Thoracic aorta (tissue), 2 donors: ENCODE data around the gene TCF15. TPM values are rescaled to one million over a fixed set of nuclear protein-coding genes. Genes with fewer than 3 reads are reported as not detected.

Experiments used
- ATAC-seq: fragments of 150-250 bp; one replicate; pipeline ENCODE4 v1.8.0; 2017; ENCODE audit warnings: low read depth; ENCODE audit not compliant: insufficient number of reproducible peaks, low FRiP score
- DNase-seq: peaks from one replicate; pipeline ENCODE4 v3.0.0-alpha.2; 2020; ENCODE audit warnings: low spot score
- H3K27ac ChIP-seq, 2 donors: fragments of 200-600 bp; sonication (generic); 1 replicate in 1 of 2; 2 replicates in 1 of 2; pipeline ENCODE4 v1.5.1; 2016; ENCODE audit warnings: mild to moderate bottlenecking in 2 of 2, moderate library complexity in 2 of 2
- H3K27me3 ChIP-seq: fragments of 200-600 bp; sonication (generic); replicated peaks from 2 replicates; pipeline ENCODE4 v1.6.0; 2016; ENCODE audit warnings: mild to moderate bottlenecking; ENCODE audit not compliant: insufficient read depth
- H3K36me3 ChIP-seq: fragments of 200-600 bp; sonication (generic); one replicate; pipeline ENCODE4 v1.5.1; 2016
- H3K4me1 ChIP-seq, 2 donors: fragments of 200-600 bp; sonication (generic); 1 replicate in 1 of 2; 2 replicates in 1 of 2; pipeline versions ENCODE4 v1.5.1 to v1.6.0; 2016; ENCODE audit warnings: low read depth in 2 of 2, mild to moderate bottlenecking in 1 of 2; ENCODE audit not compliant: control insufficient read depth in 1 of 2
- H3K4me3 ChIP-seq: fragments of 200-600 bp; sonication (generic); 2 replicates; pipeline ENCODE4 v1.5.1; 2016; ENCODE audit warnings: mild to moderate bottlenecking
- H3K9me3 ChIP-seq: fragments of 200-600 bp; sonication (generic); 2 replicates; pipeline ENCODE4 v1.5.1; 2016
- CTCF ChIP-seq: fragments of 200-600 bp; sonication (generic); IDR thresholded peaks from one replicate; pipeline ENCODE4 v1.5.1; 2019; ENCODE audit warnings: antibody characterized with exemption
- total RNA-seq, 2 donors: library from RNA; depleted of rRNA; stranded (reverse); fragments of >200 nt; gene quantifications; one replicate each; pipeline versions ENCODE4 v1.1.0 to v1.2.3, GENCODE V29; 2016

Gene TCF15
- total RNA-seq, 2 donors from 2014 or later = not detected

DNA sequence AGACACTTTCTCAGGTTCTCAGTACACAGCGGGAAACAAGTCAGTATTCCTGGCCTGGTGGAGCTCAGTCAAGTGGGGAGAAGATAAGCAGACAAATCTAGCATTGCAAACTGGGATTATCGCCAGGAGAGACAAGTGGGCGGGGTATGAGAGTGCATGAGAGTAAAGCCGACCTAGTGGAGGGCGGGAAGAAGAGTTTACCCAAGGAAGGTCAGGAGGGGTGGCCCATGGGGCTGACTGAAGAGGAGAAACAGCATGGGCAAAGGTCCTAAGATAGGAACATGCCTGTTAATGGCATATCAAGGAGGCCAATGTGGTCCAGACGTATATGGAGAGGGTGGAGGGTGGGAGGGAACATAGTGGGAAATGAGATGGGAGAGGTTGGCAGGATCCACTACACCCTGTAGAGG lies 54.1 kb downstream of the TCF15 start:
- no peak overlapping the region for H3K27ac ChIP-seq
- no peak for TF ChIP-seq CTCF
- H3K4me3 ChIP-seq = no peak overlapping the region
- H3K4me1 ChIP-seq = no peaks in the 10 kb centered on the region
- no peaks in the 10 kb centered on the region for H3K9me3 ChIP-seq
- H3K36me3 ChIP-seq = no peaks in the 10 kb centered on the region
- no peak for DNase-seq
- ATAC-seq = no peak
- H3K27me3 ChIP-seq = no peaks in the 10 kb centered on the region

Other genes starting within 250 kb of the TCF15 start
- gene TRIB3, start 229.5 kb downstream of the TCF15 start, total RNA-seq = 1 to 10 TPM; 2.7 to 5.0 TPM
- 100 to 1,000 TPM in 1 of 2 donors, 10 to 100 TPM in 1; 84.0 to 102 TPM for gene RBCK1, start 202.0 kb downstream of the TCF15 start, total RNA-seq
- gene TBC1D20, start 147.8 kb downstream of the TCF15 start, total RNA-seq = 10 to 100 TPM; 33.8 to 40.0 TPM
- 10 to 100 TPM; 83.9 to 90.7 TPM for gene CSNK2A1, start 66.5 kb downstream of the TCF15 start, total RNA-seq
- 10 to 100 TPM; 41.7 to 49.4 TPM for gene SRXN1, start 42.9 kb upstream of the TCF15 start, total RNA-seq
- not detected for gene SCRT2, start 65.5 kb upstream of the TCF15 start, total RNA-seq
- gene SLC52A3, start 158.2 kb upstream of the TCF15 start, total RNA-seq = 1 to 10 TPM in 1 of 2 donors, under 1 TPM in 1; 0.54 to 1.5 TPM
- 1 to 10 TPM in 1 of 2 donors, under 1 TPM in 1; 0.81 to 3.5 TPM for gene FAM110A, start 223.4 kb upstream of the TCF15 start, total RNA-seq